Ramos (cell line): Measurements from ENCODE around the gene TRIO.

Source experiments
- in situ Hi-C: fragments of 300-500 bp; cut with MboI; formaldehyde crosslinking; loops from one replicate; pipeline ENCODE4 v1.14.3; 2022; ENCODE audit warnings: low sequenced_read_pairs; ENCODE audit not compliant: unreplicated experiment

TRIO gene

DNA sequence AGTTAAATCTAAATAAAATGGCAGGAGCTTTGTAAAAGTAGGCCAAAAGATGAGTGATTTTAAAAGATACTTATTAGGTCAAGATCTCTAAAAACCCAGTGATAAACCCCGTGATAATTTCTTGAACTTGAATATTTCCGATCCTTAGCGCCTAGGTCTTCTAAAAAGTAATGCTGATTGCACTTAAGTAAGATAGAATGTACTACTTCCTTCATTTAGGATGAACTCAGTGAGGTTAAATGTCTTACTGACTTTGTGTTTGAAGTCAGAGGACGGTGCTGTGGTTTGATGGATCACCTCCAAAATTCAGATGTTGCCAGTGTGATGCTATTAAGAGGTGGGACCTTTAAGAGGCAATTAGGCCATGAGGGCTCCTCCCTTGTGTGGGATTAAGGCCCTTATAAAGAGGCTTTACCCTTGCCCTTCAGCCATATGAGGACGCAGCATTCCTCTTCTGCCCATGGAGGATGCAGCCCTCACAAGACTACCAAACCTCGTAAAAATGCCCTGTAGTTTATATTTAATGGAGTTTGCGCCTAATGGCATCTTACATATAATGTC, 130.1 kb downstream of the TRIO start:
- in situ Hi-C loops = no loop called here

DNA sequence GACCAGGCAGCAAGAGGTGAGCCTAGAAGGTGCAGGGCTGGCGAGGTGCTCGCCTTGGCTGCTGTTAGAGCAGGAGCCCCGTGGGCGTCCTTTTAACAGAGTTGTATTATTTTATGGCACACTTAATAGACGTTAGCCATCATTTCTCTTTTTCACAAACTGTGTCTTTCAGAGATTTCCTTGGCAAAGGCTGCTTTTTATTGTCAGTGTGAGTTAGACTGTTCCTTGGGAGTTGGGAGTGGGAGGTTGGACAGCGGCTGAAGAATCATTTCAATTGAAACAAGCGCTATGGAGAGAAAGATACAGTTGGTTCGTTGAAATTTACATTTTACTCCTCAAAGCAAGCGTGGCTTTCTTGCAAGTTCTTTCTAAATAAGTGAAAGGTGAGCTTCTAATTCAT, 133.2 kb downstream of the TRIO start:
- in situ Hi-C loops = no loop called here

GRCh38 chr5:14277385-14278320, 134.5 kb downstream of the TRIO start:
- in situ Hi-C loops = no loop called here

GRCh38 chr5:14280294-14280854, 137.2 kb downstream of the TRIO start:
- in situ Hi-C loops = no loop called here

GRCh38 chr5:14281746-14282181, 138.6 kb downstream of the TRIO start:
- in situ Hi-C loops = no loop called here

DNA sequence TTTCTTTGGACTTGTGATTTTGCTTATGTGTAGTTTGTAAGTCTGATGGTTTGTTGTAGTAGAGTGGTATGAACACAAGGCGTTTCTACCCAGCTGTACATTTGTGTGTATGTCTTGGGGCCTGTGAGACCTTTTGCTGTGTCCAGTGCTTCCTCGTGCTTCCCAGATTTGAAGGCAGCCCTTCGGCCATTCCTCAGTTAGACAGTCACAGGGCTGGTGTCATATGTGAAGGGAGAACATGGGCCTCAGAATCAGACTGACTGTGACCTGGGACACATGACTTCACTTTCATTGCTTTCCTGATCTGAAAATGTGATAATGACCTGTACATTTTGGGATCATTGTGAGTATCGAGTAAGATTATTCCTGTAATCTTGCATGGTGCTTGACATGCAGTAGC, 140.0 kb downstream of the TRIO start:
- in situ Hi-C loops = no loop called here

- in situ Hi-C loops = no loop called here
Measured at GRCh38 chr5:14284392-14285148, 141.4 kb downstream of the TRIO start.

- in situ Hi-C loops = no loop called here
Measured at GRCh38 chr5:14286007-14286406, 142.9 kb downstream of the TRIO start.

GRCh38 chr5:14286574-14287421, 143.7 kb downstream of the TRIO start:
- in situ Hi-C loops = no loop called here

DNA sequence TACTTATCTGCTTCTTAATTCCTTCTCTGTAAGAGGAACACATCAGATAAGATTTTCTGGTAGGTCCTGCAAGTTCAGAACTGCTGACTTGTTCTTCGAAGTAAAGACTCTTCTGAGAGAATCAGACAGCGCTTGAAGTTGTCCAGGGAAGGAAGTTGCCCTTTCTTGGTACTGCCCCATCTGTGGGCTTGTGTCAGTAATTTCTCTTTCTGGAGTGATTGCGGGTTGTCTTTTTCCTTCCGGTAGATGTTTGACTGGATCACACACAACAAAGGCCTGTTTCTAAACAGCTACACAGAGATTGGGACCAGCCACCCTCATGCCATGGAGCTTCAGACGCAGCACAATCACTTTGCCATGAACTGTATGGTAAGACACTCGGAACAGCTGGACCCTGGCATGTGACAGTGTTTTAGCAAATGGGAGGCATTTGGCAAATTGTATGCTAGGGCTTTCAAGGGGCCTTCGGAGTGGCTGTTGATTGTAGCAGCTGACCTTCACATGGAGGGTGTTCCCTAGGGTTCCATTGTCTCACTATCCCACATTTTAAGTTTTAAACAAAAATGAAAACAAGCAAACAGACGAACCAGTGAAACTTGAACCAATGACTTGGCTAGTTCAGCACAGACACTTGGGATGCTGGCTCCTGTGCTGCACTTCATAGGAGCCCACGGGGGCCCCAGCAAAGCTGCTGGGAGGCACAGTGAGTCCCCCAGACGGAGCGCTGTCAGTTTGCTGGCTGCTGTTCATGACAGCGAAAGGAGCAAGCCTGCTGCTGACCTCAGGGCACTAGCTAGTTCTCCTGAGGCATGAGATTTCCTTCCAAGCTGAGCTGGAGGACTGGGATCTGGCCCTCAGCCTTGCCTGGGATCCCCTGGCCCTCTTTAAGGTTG, 149.9 kb downstream of the TRIO start:
- in situ Hi-C loops = no loop called here

DNA sequence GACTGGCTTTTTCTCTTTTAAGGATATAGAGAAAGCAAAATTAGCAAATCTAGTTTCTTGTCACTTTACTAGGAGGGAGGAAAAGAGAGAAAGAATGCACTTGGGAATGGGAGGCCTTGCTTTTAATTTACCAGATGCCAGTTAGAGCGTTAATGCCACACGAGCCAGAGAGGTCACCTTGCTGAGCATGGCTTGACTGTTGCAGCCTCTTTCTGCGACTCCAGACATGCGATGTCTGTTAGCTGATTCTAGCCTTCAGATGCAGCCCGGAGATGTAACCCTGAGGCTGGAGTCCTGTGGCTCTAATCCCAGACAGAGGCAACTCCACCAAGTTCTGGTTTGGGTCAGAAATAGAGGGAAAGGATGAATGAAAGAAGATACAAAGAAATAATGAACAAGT, 152.5 kb downstream of the TRIO start:
- in situ Hi-C loops = no loop called here

DNA sequence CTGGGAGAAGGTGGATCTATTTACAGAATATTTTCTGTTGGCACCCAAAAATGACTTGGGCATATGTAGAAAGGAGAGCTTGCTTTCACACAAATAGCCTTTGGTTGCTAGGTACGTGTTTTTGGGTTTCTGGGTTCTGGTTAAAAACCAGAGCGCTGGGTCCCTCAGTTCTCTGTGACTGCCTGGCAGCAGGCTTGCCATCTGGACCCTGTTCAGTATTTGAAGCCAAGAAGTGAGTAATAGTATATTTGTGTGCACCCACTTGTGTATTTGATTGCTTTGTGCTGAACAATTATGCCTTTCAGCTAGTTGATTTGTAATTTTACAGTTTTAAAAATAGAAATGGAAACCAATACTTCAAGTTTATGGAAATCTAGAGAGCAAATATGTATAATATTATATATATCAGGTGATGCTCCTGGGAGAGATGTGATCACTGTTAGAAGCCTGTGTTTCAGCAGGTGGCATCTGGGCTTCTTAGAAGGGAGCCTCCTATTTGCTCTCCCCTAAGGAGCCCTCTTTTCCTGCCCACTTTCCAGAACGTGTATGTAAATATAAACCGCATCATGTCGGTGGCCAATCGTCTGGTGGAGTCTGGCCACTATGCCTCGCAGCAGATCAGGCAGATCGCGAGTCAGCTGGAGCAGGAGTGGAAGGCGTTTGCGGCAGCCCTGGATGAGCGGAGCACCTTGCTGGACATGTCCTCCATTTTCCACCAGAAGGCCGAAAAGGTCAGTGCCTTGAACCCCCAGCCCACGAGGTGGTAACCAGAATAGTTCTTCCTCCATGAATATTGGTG, 153.6 kb downstream of the TRIO start:
- in situ Hi-C loops = no loop called here

GRCh38 chr5:14297697-14298096, 154.6 kb downstream of the TRIO start:
- in situ Hi-C loops = no loop called here

- in situ Hi-C loops = no loop called here
Measured at GRCh38 chr5:14298126-14298847, 155.1 kb downstream of the TRIO start.

DNA sequence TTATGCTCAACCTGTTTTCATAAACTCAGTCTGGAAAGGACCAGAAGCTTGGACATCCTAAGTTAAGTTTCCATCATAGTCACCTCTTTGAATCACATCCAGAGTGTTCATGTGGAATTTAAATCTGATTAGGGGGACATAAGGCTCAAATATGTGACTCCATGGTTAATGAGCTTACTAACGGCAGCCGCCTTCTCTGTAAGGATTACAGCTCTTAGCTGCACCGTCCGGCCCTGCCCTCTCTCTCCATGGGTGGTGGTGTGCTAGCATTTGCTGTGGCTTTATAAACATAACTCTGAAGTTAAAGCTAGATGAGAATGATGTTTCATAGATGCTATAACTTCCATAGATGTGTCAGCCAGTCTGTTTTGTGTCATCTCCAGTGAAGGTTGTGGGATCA, 156.5 kb downstream of the TRIO start:
- in situ Hi-C loops = no loop called here

GRCh38 chr5:14301186-14301585, 158.0 kb downstream of the TRIO start:
- in situ Hi-C loops = no loop called here

GRCh38 chr5:14302330-14302729, 159.2 kb downstream of the TRIO start:
- in situ Hi-C loops = no loop called here
